IPS-20b (cell line): Measurements from ENCODE around the gene APLF.

ENCODE experiments used
- H3K27ac ChIP-seq: one replicate; pipeline ENCODE4 v1.5.1; 2013; ENCODE audit warnings: low read length
- H3K27me3 ChIP-seq: 2 replicates; pipeline ENCODE4 v1.6.1; 2013; ENCODE audit warnings: mild to moderate bottlenecking, low read length, inconsistent platforms; ENCODE audit not compliant: insufficient read depth
- H3K36me3 ChIP-seq: 2 replicates; pipeline ENCODE4 v1.6.1; 2013; ENCODE audit warnings: low read depth, mild to moderate bottlenecking, inconsistent platforms, low read length, moderate library complexity; ENCODE audit not compliant: insufficient read depth
- H3K4me1 ChIP-seq: 2 replicates; pipeline ENCODE4 v1.6.1; 2013; ENCODE audit warnings: mild to moderate bottlenecking, control low read depth, inconsistent platforms, low read length, moderate library complexity; ENCODE audit not compliant: insufficient read depth
- H3K4me3 ChIP-seq: 2 replicates; pipeline ENCODE4 v1.5.1; 2013; ENCODE audit warnings: mild to moderate bottlenecking, low read length, inconsistent platforms
- H3K9ac ChIP-seq: 2 replicates; pipeline ENCODE4 v1.6.1; 2013; ENCODE audit warnings: low read depth, mild to moderate bottlenecking, inconsistent platforms, low read length, moderate library complexity
- H3K9me3 ChIP-seq: 2 replicates; pipeline ENCODE4 v1.6.1; 2013; ENCODE audit warnings: mild to moderate bottlenecking, low read depth, low read length, inconsistent platforms; ENCODE audit not compliant: insufficient read depth

The APLF gene

GRCh38 chr2:68489282-68489681 lies 21.9 kb downstream of the APLF start:
- Histone ChIP-seq H3K27me3 (no peaks in the 10 kb centered on the region), H3K9ac (no peak overlapping the region), H3K36me3 (no peaks in the 10 kb centered on the region), H3K9me3 (no peaks in the 10 kb centered on the region; the same call in 1 of the 2 replicates), H3K4me3 (no peak overlapping the region), H3K4me1 (no peaks in the 10 kb centered on the region), H3K27ac (no peak overlapping the region)

- H3K9ac ChIP-seq: no peak overlapping the region
- peaks cover 14% of the 10 kb centered on the region for H3K9me3 ChIP-seq
- no peak overlapping the region for H3K27ac ChIP-seq
- H3K4me1 ChIP-seq: no peaks in the 10 kb centered on the region
- no peaks in the 10 kb centered on the region for H3K36me3 ChIP-seq
- H3K27me3 ChIP-seq: no peaks in the 10 kb centered on the region
- no peak overlapping the region for H3K4me3 ChIP-seq
Observed at GRCh38 chr2:68491582-68491981, 24.2 kb downstream of the APLF start.

- H3K9me3 ChIP-seq: peaks cover 16% of the 10 kb centered on the region
- H3K36me3 ChIP-seq: no peaks in the 10 kb centered on the region
- H3K27ac ChIP-seq: no peak overlapping the region
- H3K4me1 ChIP-seq: no peaks in the 10 kb centered on the region
- no peak overlapping the region for H3K4me3 ChIP-seq
- no peaks in the 10 kb centered on the region for H3K27me3 ChIP-seq
- no peak overlapping the region for H3K9ac ChIP-seq
Observed at GRCh38 chr2:68499133-68499532, 31.7 kb downstream of the APLF start.

GRCh38 chr2:68500649-68501048 lies 33.3 kb downstream of the APLF start:
- H3K27me3 ChIP-seq: no peaks in the 10 kb centered on the region
- no peaks in the 10 kb centered on the region for H3K36me3 ChIP-seq
- peaks cover 4% of the 10 kb centered on the region; the same call in 1 of the 2 replicates for H3K4me1 ChIP-seq
- H3K9ac ChIP-seq: no peak overlapping the region
- H3K27ac ChIP-seq: no peak overlapping the region
- peaks cover 10% of the 10 kb centered on the region for H3K9me3 ChIP-seq
- H3K4me3 ChIP-seq: no peak overlapping the region

GRCh38 chr2:68501768-68502167 lies 34.4 kb downstream of the APLF start:
- Histone ChIP-seq H3K27ac (no peak overlapping the region), H3K4me1 (peaks cover 7% of the 10 kb centered on the region; the same call in 1 of the 2 replicates), H3K4me3 (no peak overlapping the region), H3K9ac (no peak overlapping the region), H3K27me3 (no peaks in the 10 kb centered on the region), H3K9me3 (no peaks in the 10 kb centered on the region), H3K36me3 (no peaks in the 10 kb centered on the region)

- Histone ChIP-seq H3K4me3 (no peak overlapping the region), H3K9me3 (no peaks in the 10 kb centered on the region), H3K27ac (no peak overlapping the region), H3K9ac (no peak overlapping the region), H3K4me1 (peaks cover 7% of the 10 kb centered on the region; the same call in 1 of the 2 replicates), H3K27me3 (no peaks in the 10 kb centered on the region), H3K36me3 (no peaks in the 10 kb centered on the region)
Observed at GRCh38 chr2:68505603-68506159, 38.3 kb downstream of the APLF start.

- Histone ChIP-seq H3K36me3 (no peaks in the 10 kb centered on the region), H3K27me3 (no peaks in the 10 kb centered on the region), H3K4me3 (no peak overlapping the region), H3K4me1 (peaks cover 7% of the 10 kb centered on the region; the same call in 1 of the 2 replicates), H3K27ac (no peak overlapping the region), H3K9ac (no peak overlapping the region), H3K9me3 (no peaks in the 10 kb centered on the region)
Observed at GRCh38 chr2:68506170-68506569, 38.8 kb downstream of the APLF start.

GRCh38 chr2:68512326-68512725 lies 44.9 kb downstream of the APLF start:
- no peaks in the 10 kb centered on the region for H3K36me3 ChIP-seq
- no peaks in the 10 kb centered on the region for H3K27me3 ChIP-seq
- H3K9me3 ChIP-seq: no peaks in the 10 kb centered on the region
- H3K4me3 ChIP-seq: no peak overlapping the region
- H3K9ac ChIP-seq: no peak overlapping the region
- H3K27ac ChIP-seq: no peak overlapping the region
- no peaks in the 10 kb centered on the region for H3K4me1 ChIP-seq

- H3K36me3 ChIP-seq: no peaks in the 10 kb centered on the region
- no peaks in the 10 kb centered on the region for H3K9me3 ChIP-seq
- H3K27ac ChIP-seq: no peak overlapping the region
- H3K4me1 ChIP-seq: no peaks in the 10 kb centered on the region
- no peak overlapping the region for H3K4me3 ChIP-seq
- H3K9ac ChIP-seq: no peak overlapping the region
- no peaks in the 10 kb centered on the region for H3K27me3 ChIP-seq
Observed at GRCh38 chr2:68512966-68513365, 45.6 kb downstream of the APLF start.

GRCh38 chr2:68514316-68514929 lies 47.0 kb downstream of the APLF start:
- no peak overlapping the region for H3K9ac ChIP-seq
- H3K36me3 ChIP-seq: no peaks in the 10 kb centered on the region
- H3K27me3 ChIP-seq: no peaks in the 10 kb centered on the region
- no peak overlapping the region for H3K27ac ChIP-seq
- no peaks in the 10 kb centered on the region for H3K4me1 ChIP-seq
- H3K9me3 ChIP-seq: no peaks in the 10 kb centered on the region
- no peak overlapping the region for H3K4me3 ChIP-seq

GRCh38 chr2:68516051-68516955 lies 48.9 kb downstream of the APLF start:
- no peaks in the 10 kb centered on the region for H3K36me3 ChIP-seq
- H3K9me3 ChIP-seq: no peaks in the 10 kb centered on the region
- H3K4me1 ChIP-seq: no peaks in the 10 kb centered on the region
- H3K27ac ChIP-seq: no peak overlapping the region
- no peak overlapping the region for H3K4me3 ChIP-seq
- no peak overlapping the region for H3K9ac ChIP-seq
- no peaks in the 10 kb centered on the region for H3K27me3 ChIP-seq

- H3K36me3 ChIP-seq: no peaks in the 10 kb centered on the region
- no peaks in the 10 kb centered on the region for H3K4me1 ChIP-seq
- H3K4me3 ChIP-seq: no peak overlapping the region
- no peaks in the 10 kb centered on the region for H3K27me3 ChIP-seq
- H3K9me3 ChIP-seq: no peaks in the 10 kb centered on the region
- H3K9ac ChIP-seq: no peak overlapping the region
- H3K27ac ChIP-seq: no peak overlapping the region
Observed at GRCh38 chr2:68519236-68519635, 51.9 kb downstream of the APLF start.
